HepG2 (cell line): ENCODE results near the gene FAM181A.
A peak's percentile ranks its signal among the peaks of the same experiment; 100 is the strongest.

Source experiments
- CBX2 ChIP-seq, 2 experiments: fragments of 200-600 bp in 1 of 2; sonication (generic); formaldehyde crosslinking in 1 of 2; IDR thresholded peaks; 2 replicates each; pipeline versions ENCODE4 v1.7.0 to v1.8.1; 2018 to 2022; ENCODE audit warnings: low read depth in 2 of 2, low read length in 1 of 2, mild to moderate bottlenecking in 1 of 2, missing genetic modification reagents in 1 of 2
- CTCF ChIP-seq: sonication (generic); formaldehyde crosslinking; IDR thresholded peaks from 2 replicates; pipeline ENCODE4 v1.5.0; 2020; ENCODE audit warnings: mild to moderate bottlenecking, missing genetic modification reagents, moderate library complexity
- EZH2 ChIP-seq: conservative IDR thresholded peaks from 2 replicates; pipeline ENCODE4 v1.6.1; 2012; ENCODE audit warnings: mild to moderate bottlenecking, low read depth, low read length, moderate library complexity
- FOXP1 ChIP-seq, 2 experiments: fragments of 450-650 bp in 1 of 2; IDR thresholded peaks; 2 replicates each; pipeline ENCODE4 v1.6.1; 2017 to 2018; ENCODE audit warnings: antibody characterized with exemption in 1 of 2
- KMT2B ChIP-seq: IDR thresholded peaks from 2 replicates; pipeline ENCODE4 v1.6.1; 2016; ENCODE audit warnings: missing genetic modification reagents, missing compliant biosample characterization
- MAFK ChIP-seq, 2 experiments: IDR thresholded peaks in 1 of 2; conservative IDR thresholded peaks in 1 of 2; 2 replicates each; pipeline ENCODE4 v1.6.1; 2011; ENCODE audit warnings: improper control_type of control experiment in 2 of 2, low read length in 2 of 2
- POLR2AphosphoS5 ChIP-seq: IDR thresholded peaks from 2 replicates; pipeline ENCODE4 v1.6.1; 2012; ENCODE audit warnings: low read depth, low read length
- THAP7 ChIP-seq: sonication (generic); formaldehyde crosslinking; IDR thresholded peaks from 2 replicates; pipeline ENCODE4 v1.8.1; 2023; ENCODE audit warnings: mild to moderate bottlenecking, missing genetic modification reagents
- ZFP1 ChIP-seq: IDR thresholded peaks from 2 replicates; pipeline ENCODE4 v1.6.1; 2016
- ZMYM3 ChIP-seq: sonication (generic); formaldehyde crosslinking; IDR thresholded peaks from 2 replicates; pipeline ENCODE4 v1.5.1; 2020; ENCODE audit warnings: mild to moderate bottlenecking, missing genetic modification reagents
- ZNF296 ChIP-seq: sonication (generic); formaldehyde crosslinking; conservative IDR thresholded peaks from 2 replicates; pipeline ENCODE4 v1.5.0; 2020; ENCODE audit warnings: mild to moderate bottlenecking, missing genetic modification reagents
- ZNF329 ChIP-seq: sonication (generic); formaldehyde crosslinking; IDR thresholded peaks from 2 replicates; pipeline ENCODE4 v1.9.0; 2021; ENCODE audit warnings: low read depth, mild to moderate bottlenecking, missing genetic modification reagents
- ZNF407 ChIP-seq: sonication (generic); formaldehyde crosslinking; IDR thresholded peaks from one replicate; pipeline ENCODE4 v1.5.1; 2020; ENCODE audit warnings: mild to moderate bottlenecking, missing genetic modification reagents; ENCODE audit errors: not compliant biosample characterization
- TF ChIP-seq, protein P1 (sequence below): sonication (generic); formaldehyde crosslinking; IDR thresholded peaks from 2 replicates; pipeline ENCODE4 v1.4.0; 2020; ENCODE audit warnings: missing genetic modification reagents

DNA sequence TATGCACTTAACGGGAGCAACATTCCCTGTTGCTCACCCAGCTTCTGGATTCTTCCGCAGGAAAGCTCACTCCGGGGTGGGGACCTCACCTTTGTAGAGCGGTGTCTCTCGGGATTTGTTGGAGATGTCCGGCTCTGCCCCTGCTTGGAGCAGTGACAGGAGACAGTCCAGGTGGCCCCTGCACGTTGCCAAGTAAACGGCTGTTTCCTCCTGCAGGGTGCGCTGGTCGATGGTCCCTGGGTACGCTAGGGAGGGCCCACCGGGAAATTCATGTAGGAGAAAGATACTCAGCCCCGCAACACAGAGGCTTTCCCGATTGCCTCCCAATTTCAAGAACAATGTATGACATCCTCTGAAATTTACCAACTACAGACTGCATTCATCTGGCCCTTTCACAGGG is 26.1 kb downstream of the FAM181A start:
- TF ChIP-seq CTCF (CRISPR knock-in tag) (peak; percentile 79), ZMYM3 (CRISPR knock-in tag) (no peak), ZNF296 (CRISPR knock-in tag) (no peak), CBX2 (IDR thresholded peaks at IDR 0.05; ENCODE audit: low read depth, low read length) (no peak), CBX2 (CRISPR knock-in tag; IDR thresholded peaks at IDR 0.05; ENCODE audit: low read depth) (no peak), EZH2 (no peak), KMT2B (no peak), ZFP1 (no peak), ZNF407 (CRISPR knock-in tag) (no peak), POLR2AphosphoS5 (no peak), ZNF329 (CRISPR knock-in tag) (no peak), MAFK (conservative IDR thresholded peaks at IDR 0.05 in 1 of 2, IDR thresholded peaks at IDR 0.05 in 1 of 2; ENCODE audit: low read length in 2 of 2) (no peak), THAP7 (CRISPR knock-in tag) (no peak), FOXP1 (IDR thresholded peaks at IDR 0.05) (no peak), FOXP1 (CRISPR knock-in tag; IDR thresholded peaks at IDR 0.05) (no peak)
- TF ChIP-seq, protein P1, sequence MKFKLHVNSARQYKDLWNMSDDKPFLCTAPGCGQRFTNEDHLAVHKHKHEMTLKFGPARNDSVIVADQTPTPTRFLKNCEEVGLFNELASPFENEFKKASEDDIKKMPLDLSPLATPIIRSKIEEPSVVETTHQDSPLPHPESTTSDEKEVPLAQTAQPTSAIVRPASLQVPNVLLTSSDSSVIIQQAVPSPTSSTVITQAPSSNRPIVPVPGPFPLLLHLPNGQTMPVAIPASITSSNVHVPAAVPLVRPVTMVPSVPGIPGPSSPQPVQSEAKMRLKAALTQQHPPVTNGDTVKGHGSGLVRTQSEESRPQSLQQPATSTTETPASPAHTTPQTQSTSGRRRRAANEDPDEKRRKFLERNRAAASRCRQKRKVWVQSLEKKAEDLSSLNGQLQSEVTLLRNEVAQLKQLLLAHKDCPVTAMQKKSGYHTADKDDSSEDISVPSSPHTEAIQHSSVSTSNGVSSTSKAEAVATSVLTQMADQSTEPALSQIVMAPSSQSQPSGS (CRISPR knock-in tag): no peak
